ENCODE measurements around the gene AHNAK2.

DNA sequence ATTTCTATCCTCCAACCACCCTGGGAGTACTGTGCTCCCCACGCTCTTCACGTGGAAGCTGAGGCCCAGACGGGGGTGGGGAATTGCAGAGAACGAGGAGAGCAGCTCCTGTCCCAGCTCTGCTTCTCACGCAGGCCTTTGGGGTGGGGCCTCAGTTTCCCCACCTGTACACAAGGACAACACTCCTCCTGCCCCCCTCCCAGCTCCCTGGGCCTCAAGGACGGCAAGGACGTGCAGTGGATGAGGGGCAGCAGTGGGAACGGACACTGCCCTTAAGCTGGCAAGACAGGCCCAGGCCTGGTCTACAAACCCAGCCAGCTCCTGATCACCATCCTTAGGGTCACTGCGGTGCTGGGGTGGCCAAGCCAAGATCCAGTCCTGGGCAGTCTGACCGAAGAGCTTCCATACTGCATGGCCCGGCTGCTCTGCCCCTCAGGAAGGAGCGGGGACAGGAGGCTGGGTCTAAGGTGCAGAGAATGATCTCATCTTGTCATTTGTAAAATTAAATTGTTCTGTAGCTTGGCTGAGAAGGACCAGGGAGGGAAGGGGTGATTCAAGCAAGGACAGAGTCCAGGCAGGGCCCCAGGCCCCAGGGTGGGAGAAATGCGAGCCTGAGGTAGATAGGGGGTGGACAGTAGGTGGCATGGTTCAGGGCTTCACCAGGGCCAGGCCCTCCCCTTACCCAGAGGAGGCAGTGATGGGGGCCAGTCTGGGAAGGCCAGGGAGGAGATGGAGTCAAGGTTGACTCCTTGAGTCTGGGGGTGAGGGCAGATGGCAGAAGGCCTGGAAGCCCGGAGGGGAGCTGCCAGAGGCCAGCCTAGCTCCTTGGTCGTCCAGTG, 6.1 kb upstream of the AHNAK2 start:
- TF ChIP-seq GATA3 (IDR thresholded peaks at IDR 0.05; ENCODE audit: low read depth, low read length) (no peak), GATA2 (IDR thresholded peaks at IDR 0.05; ENCODE audit: low read depth, low read length) (no peak)
